Stimulated activated CD4-positive, alpha-beta T cell treated with anti-CD3 and anti-CD28 coated beads, Interleukin-2, amount 100 ng/mL, for 48 hours (primary cell): ENCODE measurements around the gene KARS1.

Experiments
- DNase-seq, 2 donors: peaks; one replicate each; pipeline ENCODE4 v3.0.0-alpha.2; 2020

The KARS1 gene

DNA sequence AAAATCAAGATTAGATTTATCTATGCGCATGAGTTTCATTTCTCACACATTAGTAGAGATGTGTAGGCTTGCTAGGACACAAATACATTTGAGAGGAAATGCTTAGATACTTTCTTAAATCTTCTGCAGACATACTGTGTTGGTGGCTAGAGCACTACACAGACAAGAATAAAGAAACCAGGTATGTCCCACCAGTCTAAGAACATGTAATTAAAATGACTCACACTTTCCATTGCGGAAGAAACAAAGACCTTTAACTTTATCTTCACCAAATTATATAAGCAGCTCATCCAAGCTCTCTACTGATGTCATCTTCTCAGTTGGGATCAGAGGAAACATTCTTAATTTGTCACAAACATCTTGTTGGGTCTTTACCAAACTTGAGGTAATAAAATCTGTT lies 68.7 kb downstream of the KARS1 start:
- no peak for DNase-seq

DNA sequence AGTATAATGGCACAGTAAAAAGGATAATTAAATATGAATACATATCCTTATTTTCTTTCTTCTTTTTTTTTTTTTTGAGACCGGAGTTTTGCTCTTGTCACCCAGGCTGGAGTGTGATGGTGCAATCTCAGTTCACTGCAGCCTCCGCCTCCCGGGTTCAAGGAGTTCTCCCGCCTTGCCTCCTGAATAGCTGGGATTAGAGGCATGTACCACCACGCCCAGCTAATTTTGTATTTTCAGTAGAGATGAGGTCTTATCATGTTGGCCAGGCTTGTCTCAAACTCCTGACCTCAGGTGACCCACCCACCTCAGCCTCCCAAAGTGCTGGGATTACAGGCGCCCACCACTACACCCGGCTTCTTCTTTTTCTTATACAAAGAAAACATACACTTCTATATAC lies 69.3 kb downstream of the KARS1 start:
- DNase-seq: no peak
